ENCODE results near the gene TBC1D32.
A peak's percentile ranks its signal among the peaks of the same experiment; 100 is the strongest.
"Not testable (repeated sequence)": the region's sequence is repeated elsewhere in the genome, so short reads cannot be mapped to it uniquely, and the experiment has no call there.

TBC1D32 gene

DNA sequence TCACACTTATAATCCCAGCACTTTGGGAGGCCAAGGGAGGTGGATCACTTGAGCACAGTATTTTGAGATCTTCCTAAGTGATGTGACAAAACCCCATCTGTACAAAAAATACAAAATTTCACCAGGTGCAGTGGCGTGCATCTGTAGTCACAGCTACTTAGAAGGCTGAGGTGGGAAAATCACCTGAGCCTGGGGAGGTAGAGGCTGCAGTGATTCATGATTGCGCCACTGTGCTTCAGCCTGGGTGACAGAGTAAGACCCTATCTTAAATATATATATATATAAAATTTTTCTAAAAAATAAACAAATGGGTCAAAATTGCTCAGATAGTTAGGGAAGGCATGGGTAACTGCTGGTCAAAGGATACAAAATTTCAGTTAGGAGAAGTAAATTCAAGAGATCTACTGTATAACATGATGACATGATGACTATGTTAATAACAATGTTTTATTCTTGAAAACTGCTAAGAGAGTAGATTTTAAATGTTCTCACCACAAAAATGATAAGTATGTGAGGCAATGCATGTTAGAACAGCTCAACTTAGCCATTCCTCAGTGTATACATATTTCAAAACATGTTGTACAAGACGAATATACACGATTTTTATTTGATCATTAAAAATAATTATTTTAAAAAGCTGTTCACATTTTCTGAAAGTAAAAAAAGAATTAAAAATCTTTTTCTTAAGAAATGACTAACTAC is 24.4 kb downstream of the TBC1D32 start:
- no peaks in the 10 kb centered on the region for H3K27me3 ChIP-seq (ENCODE audit: insufficient read depth, low read length, poor library complexity)
- no peak for DNase-seq
- H3K9ac ChIP-seq (ENCODE audit: low read length) = no peak overlapping the region
- no peak overlapping the region for H2BK120ac ChIP-seq (ENCODE audit: low read depth, low read length)
- H2BK15ac ChIP-seq (replicated peaks; ENCODE audit: low read depth) = no peak overlapping the region
- H4K8ac ChIP-seq (ENCODE audit: low read depth, low read length) = no peak overlapping the region
- no peaks in the 10 kb centered on the region for H3K4me1 ChIP-seq (ENCODE audit: control insufficient read depth, low read depth, low read length)
- no peaks in the 10 kb centered on the region for H3K79me1 ChIP-seq (ENCODE audit: low read length)
- no peak overlapping the region for H3K18ac ChIP-seq (ENCODE audit: low read length)
- H3K4ac ChIP-seq (ENCODE audit: low read depth, low read length) = no peak overlapping the region
- no peak overlapping the region for H3K27ac ChIP-seq (ENCODE audit: low read depth, low read length)
- H3K4me3 ChIP-seq (ENCODE audit: low read length) = no peak overlapping the region
- H2AK5ac ChIP-seq (ENCODE audit: low read length) = no peak overlapping the region
- H3K56ac ChIP-seq (ENCODE audit: low read length) = no peak overlapping the region
- H4K5ac ChIP-seq (ENCODE audit: low read length) = no peak overlapping the region
- H3K23ac ChIP-seq (ENCODE audit: low read length) = no peak overlapping the region
- no peaks in the 10 kb centered on the region for H3K79me2 ChIP-seq (ENCODE audit: control insufficient read depth, insufficient read depth, low read length)
- no peaks in the 10 kb centered on the region for H3K36me3 ChIP-seq (ENCODE audit: control insufficient read depth, insufficient read depth, low read length)
- no peak overlapping the region for H2BK5ac ChIP-seq (ENCODE audit: low read length)
- no CpG with 5 or more reads among the region's 4 CpGs for WGBS (ENCODE audit: extremely low coverage, insufficient coverage, low lambda C conversion rate)
- no peak overlapping the region for H3K4me2 ChIP-seq (ENCODE audit: low read length)

DNA sequence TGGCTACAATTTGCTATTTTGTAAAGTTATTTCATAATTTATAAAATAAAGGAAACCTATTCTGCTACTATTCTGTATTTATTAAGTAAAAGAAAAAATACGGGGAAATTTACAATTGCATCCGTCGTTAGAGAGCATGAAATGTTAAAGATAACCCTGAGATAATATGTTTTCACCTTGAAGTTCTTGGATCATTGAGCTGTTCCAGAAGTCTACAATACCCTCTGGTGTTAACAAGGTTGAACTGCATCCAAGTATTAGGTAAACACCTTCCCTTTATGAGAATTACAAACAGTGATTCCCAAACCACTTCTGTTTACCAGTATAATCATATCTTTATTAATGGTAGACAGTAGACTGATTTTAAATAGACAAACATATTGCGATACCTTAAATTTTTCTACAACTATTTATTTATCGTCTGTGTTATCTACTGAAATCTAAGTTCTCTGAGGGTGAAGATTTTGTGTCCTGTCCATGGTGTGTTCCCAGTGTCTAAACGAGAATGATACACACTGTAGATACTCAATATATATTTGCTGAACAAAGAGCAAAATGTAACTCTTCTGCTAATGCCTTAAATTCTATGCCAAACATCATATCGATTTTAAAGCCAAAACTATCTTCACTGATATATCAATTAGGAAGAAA is 28.2 kb downstream of the TBC1D32 start:
- Histone ChIP-seq H3K56ac (ENCODE audit: low read length) (no peak overlapping the region), H2BK120ac (ENCODE audit: low read depth, low read length) (no peak overlapping the region), H2BK15ac (replicated peaks; ENCODE audit: low read depth) (no peak overlapping the region), H2AK5ac (ENCODE audit: low read length) (no peak overlapping the region), H2BK5ac (ENCODE audit: low read length) (no peak overlapping the region), H4K5ac (ENCODE audit: low read length) (no peak overlapping the region), H3K18ac (ENCODE audit: low read length) (no peak overlapping the region), H3K36me3 (ENCODE audit: control insufficient read depth, insufficient read depth, low read length) (no peaks in the 10 kb centered on the region), H4K8ac (ENCODE audit: low read depth, low read length) (no peak overlapping the region), H3K23ac (ENCODE audit: low read length) (no peak overlapping the region), H3K9ac (ENCODE audit: low read length) (no peak overlapping the region), H3K4me1 (ENCODE audit: control insufficient read depth, low read depth, low read length) (no peaks in the 10 kb centered on the region), H3K79me2 (ENCODE audit: control insufficient read depth, insufficient read depth, low read length) (no peaks in the 10 kb centered on the region), H3K4ac (ENCODE audit: low read depth, low read length) (no peak overlapping the region), H3K27me3 (ENCODE audit: insufficient read depth, low read length, poor library complexity) (no peaks in the 10 kb centered on the region), H3K4me3 (ENCODE audit: low read length) (no peak overlapping the region), H3K4me2 (ENCODE audit: low read length) (no peak overlapping the region), H3K79me1 (ENCODE audit: low read length) (no peaks in the 10 kb centered on the region), H3K27ac (ENCODE audit: low read depth, low read length) (no peak overlapping the region)
- peak; percentile 59 for DNase-seq
- no CpG with 5 or more reads among the region's 7 CpGs for WGBS (ENCODE audit: extremely low coverage, insufficient coverage, low lambda C conversion rate)

DNA sequence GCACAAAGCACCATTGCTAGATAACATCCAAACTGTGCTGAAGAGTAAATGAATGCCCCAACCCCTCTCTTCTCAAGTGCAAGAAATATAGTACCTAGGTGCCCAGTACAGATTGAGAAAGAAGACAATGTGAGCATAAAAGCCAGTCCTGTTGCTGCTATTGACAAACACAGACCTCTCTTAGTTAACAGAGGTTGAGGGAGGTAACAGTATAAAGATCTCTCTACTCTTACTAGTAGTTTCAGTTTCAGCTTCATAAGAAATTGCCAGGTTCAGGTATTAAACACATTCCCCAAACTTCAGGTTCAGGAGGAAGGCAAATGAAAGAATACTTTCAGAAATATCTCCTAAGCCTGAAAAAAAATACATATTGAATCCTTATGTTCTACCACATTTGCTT is 31.4 kb downstream of the TBC1D32 start:
- Histone ChIP-seq H2BK15ac (replicated peaks; ENCODE audit: low read depth) (no peak overlapping the region), H4K5ac (ENCODE audit: low read length) (no peak overlapping the region), H2BK120ac (ENCODE audit: low read depth, low read length) (no peak overlapping the region), H3K4me1 (ENCODE audit: control insufficient read depth, low read depth, low read length) (no peaks in the 10 kb centered on the region), H2AK5ac (ENCODE audit: low read length) (no peak overlapping the region), H3K27ac (ENCODE audit: low read depth, low read length) (no peak overlapping the region), H3K79me1 (ENCODE audit: low read length) (no peaks in the 10 kb centered on the region), H3K79me2 (ENCODE audit: control insufficient read depth, insufficient read depth, low read length) (no peaks in the 10 kb centered on the region), H4K8ac (ENCODE audit: low read depth, low read length) (no peak overlapping the region), H3K36me3 (ENCODE audit: control insufficient read depth, insufficient read depth, low read length) (no peaks in the 10 kb centered on the region), H3K4me2 (ENCODE audit: low read length) (no peak overlapping the region), H3K18ac (ENCODE audit: low read length) (no peak overlapping the region), H3K23ac (ENCODE audit: low read length) (no peak overlapping the region), H2BK5ac (ENCODE audit: low read length) (no peak overlapping the region), H3K4me3 (ENCODE audit: low read length) (no peak overlapping the region), H3K27me3 (ENCODE audit: insufficient read depth, low read length, poor library complexity) (no peaks in the 10 kb centered on the region), H3K9ac (ENCODE audit: low read length) (no peak overlapping the region), H3K4ac (ENCODE audit: low read depth, low read length) (no peak overlapping the region), H3K56ac (ENCODE audit: low read length) (no peak overlapping the region)
- no peak for DNase-seq

DNA sequence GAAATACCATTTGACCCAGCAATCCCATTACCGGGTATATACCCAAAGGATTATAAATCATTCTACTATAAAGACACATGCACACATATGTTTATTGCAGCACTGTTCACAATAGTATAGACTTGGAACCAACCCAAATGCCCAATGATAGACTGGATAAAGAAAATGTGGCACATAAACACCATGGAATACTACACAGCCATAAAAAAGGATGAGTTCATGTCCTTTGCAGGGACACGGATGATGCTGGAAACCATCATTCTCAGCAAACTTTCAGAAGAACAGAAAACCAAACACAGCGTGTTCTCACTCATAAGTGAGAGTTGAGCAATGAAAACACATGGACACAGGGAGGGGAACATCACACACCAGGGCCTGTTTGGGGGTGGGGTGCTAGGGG is 33.1 kb downstream of the TBC1D32 start:
- not testable (repeated sequence) for H3K27ac ChIP-seq (ENCODE audit: low read depth, low read length); H3K4me1 ChIP-seq (ENCODE audit: control insufficient read depth, low read depth, low read length); H3K9ac ChIP-seq (ENCODE audit: low read length); H4K8ac ChIP-seq (ENCODE audit: low read depth, low read length); H3K56ac ChIP-seq (ENCODE audit: low read length); H3K27me3 ChIP-seq (ENCODE audit: insufficient read depth, low read length, poor library complexity); H2BK5ac ChIP-seq (ENCODE audit: low read length); H3K79me2 ChIP-seq (ENCODE audit: control insufficient read depth, insufficient read depth, low read length); H3K4me2 ChIP-seq (ENCODE audit: low read length); H3K79me1 ChIP-seq (ENCODE audit: low read length); H2BK15ac ChIP-seq (replicated peaks; ENCODE audit: low read depth); H3K36me3 ChIP-seq (ENCODE audit: control insufficient read depth, insufficient read depth, low read length); H2AK5ac ChIP-seq (ENCODE audit: low read length); H3K18ac ChIP-seq (ENCODE audit: low read length); H2BK120ac ChIP-seq (ENCODE audit: low read depth, low read length); H3K23ac ChIP-seq (ENCODE audit: low read length); H4K5ac ChIP-seq (ENCODE audit: low read length); H3K4ac ChIP-seq (ENCODE audit: low read depth, low read length); H3K4me3 ChIP-seq (ENCODE audit: low read length); DNase-seq
- no CpG with 5 or more reads among the region's 3 CpGs for WGBS (ENCODE audit: extremely low coverage, insufficient coverage, low lambda C conversion rate)

DNA sequence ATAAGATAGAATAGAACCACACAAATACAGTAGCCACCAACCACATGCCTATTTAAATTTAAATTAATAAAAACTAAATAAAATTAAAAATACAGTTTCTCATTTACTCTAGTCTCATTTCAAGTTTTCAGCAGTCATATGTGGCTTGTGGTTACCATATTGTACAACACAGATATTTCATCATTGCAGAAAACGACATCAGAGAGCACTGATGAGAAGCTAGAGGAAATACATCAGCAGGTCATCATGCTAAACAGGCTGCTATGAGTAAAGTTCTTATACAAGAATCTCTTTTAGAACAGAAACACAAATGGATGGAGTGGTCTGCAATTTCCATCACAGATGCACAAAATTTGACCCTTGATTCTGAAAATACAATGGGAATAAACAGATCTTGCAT is 36.6 kb downstream of the TBC1D32 start:
- H3K79me1 ChIP-seq (ENCODE audit: low read length) = no peaks in the 10 kb centered on the region
- no peaks in the 10 kb centered on the region for H3K79me2 ChIP-seq (ENCODE audit: control insufficient read depth, insufficient read depth, low read length)
- no peak overlapping the region for H3K4me3 ChIP-seq (ENCODE audit: low read length)
- H3K36me3 ChIP-seq (ENCODE audit: control insufficient read depth, insufficient read depth, low read length) = no peaks in the 10 kb centered on the region
- H3K4me1 ChIP-seq (ENCODE audit: control insufficient read depth, low read depth, low read length) = no peaks in the 10 kb centered on the region
- H3K27me3 ChIP-seq (ENCODE audit: insufficient read depth, low read length, poor library complexity) = no peaks in the 10 kb centered on the region
- no peak overlapping the region for H3K4me2 ChIP-seq (ENCODE audit: low read length)
- H3K18ac ChIP-seq (ENCODE audit: low read length) = no peak overlapping the region
- H3K23ac ChIP-seq (ENCODE audit: low read length) = no peak overlapping the region
- no peak overlapping the region for H3K56ac ChIP-seq (ENCODE audit: low read length)
- H4K8ac ChIP-seq (ENCODE audit: low read depth, low read length) = no peak overlapping the region
- DNase-seq = no peak
- H3K9ac ChIP-seq (ENCODE audit: low read length) = no peak overlapping the region
- WGBS (ENCODE audit: extremely low coverage, insufficient coverage, low lambda C conversion rate) = no CpG with 5 or more reads among the region's 1 CpG
- H3K27ac ChIP-seq (ENCODE audit: low read depth, low read length) = no peak overlapping the region
- H4K5ac ChIP-seq (ENCODE audit: low read length) = no peak overlapping the region
- H2BK15ac ChIP-seq (replicated peaks; ENCODE audit: low read depth) = no peak overlapping the region
- no peak overlapping the region for H2BK120ac ChIP-seq (ENCODE audit: low read depth, low read length)
- H2BK5ac ChIP-seq (ENCODE audit: low read length) = no peak overlapping the region
- no peak overlapping the region for H3K4ac ChIP-seq (ENCODE audit: low read depth, low read length)
- H2AK5ac ChIP-seq (ENCODE audit: low read length) = no peak overlapping the region

DNA sequence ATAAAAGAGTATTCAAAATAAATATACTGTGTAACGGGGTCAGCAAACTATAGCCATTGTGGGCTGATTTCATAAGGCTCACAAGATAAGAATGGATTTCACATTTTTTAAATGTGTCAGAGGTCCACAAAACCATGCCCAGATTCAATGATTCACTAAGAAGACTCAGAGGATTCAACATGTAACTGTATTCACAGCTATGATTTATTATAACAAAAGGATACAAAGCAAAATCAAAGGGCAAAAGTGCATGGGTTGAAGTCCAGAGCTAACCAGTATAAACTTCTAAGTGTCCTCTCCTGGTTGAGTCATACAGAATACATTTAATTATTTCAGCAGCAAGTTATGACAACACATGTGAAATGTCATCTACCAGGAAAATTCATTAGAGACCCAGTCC is 49.2 kb downstream of the TBC1D32 start:
- Histone ChIP-seq H3K9ac (ENCODE audit: low read length) (no peak overlapping the region), H3K36me3 (ENCODE audit: control insufficient read depth, insufficient read depth, low read length) (no peaks in the 10 kb centered on the region), H2BK5ac (ENCODE audit: low read length) (no peak overlapping the region), H3K79me2 (ENCODE audit: control insufficient read depth, insufficient read depth, low read length) (no peaks in the 10 kb centered on the region), H3K23ac (ENCODE audit: low read length) (no peak overlapping the region), H3K4me3 (ENCODE audit: low read length) (no peak overlapping the region), H3K4me2 (ENCODE audit: low read length) (no peak overlapping the region), H4K5ac (ENCODE audit: low read length) (no peak overlapping the region), H2BK120ac (ENCODE audit: low read depth, low read length) (no peak overlapping the region), H2BK15ac (replicated peaks; ENCODE audit: low read depth) (no peak overlapping the region), H3K27me3 (ENCODE audit: insufficient read depth, low read length, poor library complexity) (no peaks in the 10 kb centered on the region), H2AK5ac (ENCODE audit: low read length) (no peak overlapping the region), H4K8ac (ENCODE audit: low read depth, low read length) (no peak overlapping the region), H3K27ac (ENCODE audit: low read depth, low read length) (no peak overlapping the region), H3K4ac (ENCODE audit: low read depth, low read length) (no peak overlapping the region), H3K79me1 (ENCODE audit: low read length) (no peaks in the 10 kb centered on the region), H3K56ac (ENCODE audit: low read length) (no peak overlapping the region), H3K4me1 (ENCODE audit: control insufficient read depth, low read depth, low read length) (no peaks in the 10 kb centered on the region), H3K18ac (ENCODE audit: low read length) (no peak overlapping the region)
- no CpG with 5 or more reads among the region's 1 CpG for WGBS (ENCODE audit: extremely low coverage, insufficient coverage, low lambda C conversion rate)
- DNase-seq = no peak

Data from mesendoderm (in vitro differentiated cells).